ENCODE data around the gene STK38L.

GRCh38 chr12:27229367-27229766 lies 14.7 kb upstream of the STK38L start:
- TF ChIP-seq EZH2 (IDR thresholded peaks at IDR 0.05; ENCODE audit: borderline replicate concordance, low read depth, low read length, severe bottlenecking): no peak
- no peak for TF ChIP-seq CTCF (IDR thresholded peaks at IDR 0.05; ENCODE audit: borderline replicate concordance, extremely low read depth, low read length, poor library complexity, severe bottlenecking)
